Measurements from ENCODE around the gene ULK3. TPM values are rescaled to one million over a fixed set of nuclear protein-coding genes. Genes with fewer than 3 reads are reported as not detected.

The ULK3 gene
- polyA plus RNA-seq, 2 of the 4 experiments (the other 2 are of a cell fraction), result 28.1 to 48.9 TPM

DNA sequence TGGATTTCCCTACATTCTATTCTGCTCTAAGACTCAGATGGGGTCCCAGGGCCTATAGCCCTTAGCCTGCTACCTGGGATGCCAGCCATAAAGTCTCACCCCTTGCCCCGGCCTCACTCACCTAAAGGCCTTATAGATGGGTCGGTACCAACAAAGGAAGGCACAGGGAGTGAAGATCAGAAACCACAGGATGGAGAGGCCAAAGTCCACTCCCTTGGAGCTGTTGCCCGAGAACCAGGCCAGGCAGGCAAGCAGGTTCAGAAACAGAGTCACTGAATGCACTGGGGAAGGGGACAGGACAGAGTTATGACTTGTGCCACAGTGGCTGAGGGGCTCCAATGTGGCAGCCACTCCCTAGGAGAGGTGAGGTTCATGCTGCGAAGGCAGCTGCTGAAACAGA is 7.4 kb upstream of the ULK3 start:
- CTCF ChIA-PET, result interaction anchor here (1.2 to 66.7 kb wide), 2 partner anchors 51 to 60 kb away, joined by 3 to 1908 read pairs; partner anchors contain the start of genes CSK and LMAN1L
- H3K9me3 ChIP-seq, result no peaks in the 10 kb centered on the region
- ATAC-seq (no peak), DNase-seq (ENCODE audit: low read depth in 1 of 2, low spot score in 1 of 2) (no peak), FAIRE-seq (no peak)
- H3K4me3 ChIP-seq, result no peak overlapping the region
- no peak overlapping the region for H3K27ac ChIP-seq
- no peak overlapping the region for H3K4me2 ChIP-seq
- no peaks in the 10 kb centered on the region for H3K4me1 ChIP-seq
- 95% methylated on average over 4 of the region's 4 CpGs for WGBS (ENCODE audit: missing lambda C conversion rate)
- POLR2A ChIA-PET, result no interaction called here
- TF ChIP-seq, protein P1, sequence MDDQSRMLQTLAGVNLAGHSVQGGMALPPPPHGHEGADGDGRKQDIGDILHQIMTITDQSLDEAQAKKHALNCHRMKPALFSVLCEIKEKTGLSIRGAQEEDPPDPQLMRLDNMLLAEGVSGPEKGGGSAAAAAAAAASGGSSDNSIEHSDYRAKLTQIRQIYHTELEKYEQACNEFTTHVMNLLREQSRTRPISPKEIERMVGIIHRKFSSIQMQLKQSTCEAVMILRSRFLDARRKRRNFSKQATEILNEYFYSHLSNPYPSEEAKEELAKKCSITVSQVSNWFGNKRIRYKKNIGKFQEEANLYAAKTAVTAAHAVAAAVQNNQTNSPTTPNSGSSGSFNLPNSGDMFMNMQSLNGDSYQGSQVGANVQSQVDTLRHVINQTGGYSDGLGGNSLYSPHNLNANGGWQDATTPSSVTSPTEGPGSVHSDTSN (IDR thresholded peaks at IDR 0.05), result no peak
- TF ChIP-seq BHLHE40 (IDR thresholded peaks at IDR 0.05; ENCODE audit: low read depth, low read length), result no peak
- TF ChIP-seq CBX2 (IDR thresholded peaks at IDR 0.05; ENCODE audit: borderline replicate concordance, low read depth), result no peak
- TF ChIP-seq, protein P2, sequence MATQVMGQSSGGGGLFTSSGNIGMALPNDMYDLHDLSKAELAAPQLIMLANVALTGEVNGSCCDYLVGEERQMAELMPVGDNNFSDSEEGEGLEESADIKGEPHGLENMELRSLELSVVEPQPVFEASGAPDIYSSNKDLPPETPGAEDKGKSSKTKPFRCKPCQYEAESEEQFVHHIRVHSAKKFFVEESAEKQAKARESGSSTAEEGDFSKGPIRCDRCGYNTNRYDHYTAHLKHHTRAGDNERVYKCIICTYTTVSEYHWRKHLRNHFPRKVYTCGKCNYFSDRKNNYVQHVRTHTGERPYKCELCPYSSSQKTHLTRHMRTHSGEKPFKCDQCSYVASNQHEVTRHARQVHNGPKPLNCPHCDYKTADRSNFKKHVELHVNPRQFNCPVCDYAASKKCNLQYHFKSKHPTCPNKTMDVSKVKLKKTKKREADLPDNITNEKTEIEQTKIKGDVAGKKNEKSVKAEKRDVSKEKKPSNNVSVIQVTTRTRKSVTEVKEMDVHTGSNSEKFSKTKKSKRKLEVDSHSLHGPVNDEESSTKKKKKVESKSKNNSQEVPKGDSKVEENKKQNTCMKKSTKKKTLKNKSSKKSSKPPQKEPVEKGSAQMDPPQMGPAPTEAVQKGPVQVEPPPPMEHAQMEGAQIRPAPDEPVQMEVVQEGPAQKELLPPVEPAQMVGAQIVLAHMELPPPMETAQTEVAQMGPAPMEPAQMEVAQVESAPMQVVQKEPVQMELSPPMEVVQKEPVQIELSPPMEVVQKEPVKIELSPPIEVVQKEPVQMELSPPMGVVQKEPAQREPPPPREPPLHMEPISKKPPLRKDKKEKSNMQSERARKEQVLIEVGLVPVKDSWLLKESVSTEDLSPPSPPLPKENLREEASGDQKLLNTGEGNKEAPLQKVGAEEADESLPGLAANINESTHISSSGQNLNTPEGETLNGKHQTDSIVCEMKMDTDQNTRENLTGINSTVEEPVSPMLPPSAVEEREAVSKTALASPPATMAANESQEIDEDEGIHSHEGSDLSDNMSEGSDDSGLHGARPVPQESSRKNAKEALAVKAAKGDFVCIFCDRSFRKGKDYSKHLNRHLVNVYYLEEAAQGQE (IDR thresholded peaks at IDR 0.05), result no peak
- no peak for TF ChIP-seq EHMT2 (IDR thresholded peaks at IDR 0.05; ENCODE audit: low read depth)
- TF ChIP-seq HOXB13 (CRISPR knock-in tag; IDR thresholded peaks at IDR 0.05; ENCODE audit: low read depth), result no peak
- no peak for TF ChIP-seq RCOR1 (IDR thresholded peaks at IDR 0.05; ENCODE audit: low read depth, low read length)
- TF ChIP-seq SMC3 (IDR thresholded peaks at IDR 0.05), result no peak
- no peak for TF ChIP-seq EHF (CRISPR knock-in tag; IDR thresholded peaks at IDR 0.05)
- TF ChIP-seq FOXS1 (CRISPR knock-in tag; IDR thresholded peaks at IDR 0.05), result no peak
- TF ChIP-seq TP53 (CRISPR knock-in tag; IDR thresholded peaks at IDR 0.05), result no peak
- no peak for TF ChIP-seq EP300 (IDR thresholded peaks at IDR 0.05)
- no peak for TF ChIP-seq HEYL (CRISPR knock-in tag; IDR thresholded peaks at IDR 0.05)
- TF ChIP-seq NPAS2 (CRISPR knock-in tag; IDR thresholded peaks at IDR 0.05; ENCODE audit: borderline replicate concordance), result no peak
- no peak for TF ChIP-seq KDM5A (IDR thresholded peaks at IDR 0.05)
- TF ChIP-seq, protein P3, sequence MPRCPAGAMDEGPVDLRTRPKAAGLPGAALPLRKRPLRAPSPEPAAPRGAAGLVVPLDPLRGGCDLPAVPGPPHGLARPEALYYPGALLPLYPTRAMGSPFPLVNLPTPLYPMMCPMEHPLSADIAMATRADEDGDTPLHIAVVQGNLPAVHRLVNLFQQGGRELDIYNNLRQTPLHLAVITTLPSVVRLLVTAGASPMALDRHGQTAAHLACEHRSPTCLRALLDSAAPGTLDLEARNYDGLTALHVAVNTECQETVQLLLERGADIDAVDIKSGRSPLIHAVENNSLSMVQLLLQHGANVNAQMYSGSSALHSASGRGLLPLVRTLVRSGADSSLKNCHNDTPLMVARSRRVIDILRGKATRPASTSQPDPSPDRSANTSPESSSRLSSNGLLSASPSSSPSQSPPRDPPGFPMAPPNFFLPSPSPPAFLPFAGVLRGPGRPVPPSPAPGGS (IDR thresholded peaks at IDR 0.05), result no peak
- no peak for TF ChIP-seq GATA3 (IDR thresholded peaks at IDR 0.05; ENCODE audit: borderline replicate concordance)
- no peak for TF ChIP-seq RARB (CRISPR knock-in tag; IDR thresholded peaks at IDR 0.05)

DNA sequence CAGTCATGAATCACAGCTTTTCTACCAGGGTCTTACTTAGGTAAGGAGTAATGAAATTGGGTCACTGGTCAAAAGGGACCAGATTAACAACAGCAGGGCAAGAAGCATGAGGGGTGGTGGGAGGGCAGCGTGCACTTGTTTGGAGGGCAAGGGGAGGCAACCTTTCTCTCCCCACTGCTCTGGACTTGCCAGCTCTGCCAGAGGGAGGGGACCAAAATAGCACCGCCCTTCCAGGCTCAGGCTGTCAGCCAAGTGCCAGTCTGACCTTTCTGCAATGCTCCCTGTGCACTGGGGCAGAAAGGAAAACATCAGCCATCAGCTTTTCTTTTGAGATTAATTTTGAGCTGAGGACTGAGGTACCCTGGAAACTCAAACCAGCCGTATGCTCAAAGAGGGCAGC is 4.5 kb upstream of the ULK3 start:
- H3K4me2 ChIP-seq, result no peak overlapping the region
- ChIA-PET CTCF (interaction anchor here (0.9 to 66.7 kb wide), 3 partner anchors 54 to 103 kb away, joined by 3 to 1908 read pairs (median 6); partner anchors contain the start of genes CSK and LMAN1L), POLR2A (no interaction called here)
- no peaks in the 10 kb centered on the region for H3K9me3 ChIP-seq
- DNase-seq (ENCODE audit: low read depth in 1 of 2, low spot score in 1 of 2) (no peak), ATAC-seq (no peak), FAIRE-seq (no peak)
- TF ChIP-seq EHF (CRISPR knock-in tag; IDR thresholded peaks at IDR 0.05) (no peak), TP53 (CRISPR knock-in tag; IDR thresholded peaks at IDR 0.05) (no peak), EP300 (IDR thresholded peaks at IDR 0.05) (no peak), JUNB (IDR thresholded peaks at IDR 0.05) (no peak), FOSB (CRISPR knock-in tag; IDR thresholded peaks at IDR 0.05) (no peak), POLR2AphosphoS2 (conservative IDR thresholded peaks at IDR 0.05; ENCODE audit: low read length) (no peak)
- TF ChIP-seq, protein P4, sequence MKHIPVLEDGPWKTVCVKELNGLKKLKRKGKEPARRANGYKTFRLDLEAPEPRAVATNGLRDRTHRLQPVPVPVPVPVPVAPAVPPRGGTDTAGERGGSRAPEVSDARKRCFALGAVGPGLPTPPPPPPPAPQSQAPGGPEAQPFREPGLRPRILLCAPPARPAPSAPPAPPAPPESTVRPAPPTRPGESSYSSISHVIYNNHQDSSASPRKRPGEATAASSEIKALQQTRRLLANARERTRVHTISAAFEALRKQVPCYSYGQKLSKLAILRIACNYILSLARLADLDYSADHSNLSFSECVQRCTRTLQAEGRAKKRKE (CRISPR knock-in tag; IDR thresholded peaks at IDR 0.05; ENCODE audit: low read depth), result no peak
- TF ChIP-seq, protein P5, sequence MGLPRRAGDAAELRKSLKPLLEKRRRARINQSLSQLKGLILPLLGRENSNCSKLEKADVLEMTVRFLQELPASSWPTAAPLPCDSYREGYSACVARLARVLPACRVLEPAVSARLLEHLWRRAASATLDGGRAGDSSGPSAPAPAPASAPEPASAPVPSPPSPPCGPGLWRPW (IDR thresholded peaks at IDR 0.05), result no peak
- no peak overlapping the region for H3K4me3 ChIP-seq
- H3K4me1 ChIP-seq, result peaks cover 4% of the 10 kb centered on the region; the same call in 1 of the 3 replicates
- H3K27ac ChIP-seq, result no peak overlapping the region
- WGBS (ENCODE audit: missing lambda C conversion rate), result 92% methylated on average over 3 of the region's 3 CpGs
